ENCODE data around the gene FGF3. TPM values are rescaled to one million over a fixed set of nuclear protein-coding genes. Genes with fewer than 3 reads are reported as not detected.

The FGF3 gene
- total and polyA plus RNA-seq, 9 of the 15 experiments (the other 6 are each of a cell fraction or from before 2014, with no cell fraction given): not detected

- no peak overlapping the region for H3K9ac ChIP-seq (ENCODE audit: insufficient read depth in 1 of 2, low read depth in 2 of 2, low read length in 2 of 2)
- H3K9me3 ChIP-seq (replicated peaks; ENCODE audit: control insufficient read depth, insufficient read depth, low read depth, low read length): no peaks in the 10 kb centered on the region
- no peaks in the 10 kb centered on the region for H3K79me2 ChIP-seq (ENCODE audit: control insufficient read depth, insufficient read depth, low read length)
- H3K4me2 ChIP-seq (ENCODE audit: insufficient read depth, low read length): no peak overlapping the region
- POLR2A ChIA-PET: no interaction called here
- FAIRE-seq (no peak), ATAC-seq (no peak), DNase-seq (ENCODE audit: extremely low read depth in 1 of 4, low spot score in 3 of 4) (no peak)
- no peak overlapping the region for H3K27ac ChIP-seq (ENCODE audit: extremely low read depth, low read depth, low read length)
- intact Hi-C loops (cut with micrococcal nuclease): loop anchor here (5.0 kb wide), 1 partner anchor 154 kb away; no protein-coding TSS in a partner anchor
- H3K9me1 ChIP-seq (ENCODE audit: control insufficient read depth, insufficient read depth, low read length): peaks cover 4% of the 10 kb centered on the region
- no peaks in the 10 kb centered on the region for H3K36me3 ChIP-seq (ENCODE audit: control insufficient read depth, insufficient read depth, low read length)
- H4K20me1 ChIP-seq (replicated peaks; ENCODE audit: control insufficient read depth, insufficient read depth, low read length): no peaks in the 10 kb centered on the region
- in situ Hi-C loops (cut with MboI): no loop called here
- peaks cover 0 to 4% of the 10 kb centered on the region in 2 experiments; a peak in 1 of 5 replicates for H3K4me1 ChIP-seq (replicated peaks in 1 of 2; ENCODE audit: control insufficient read depth in 2 of 2, insufficient read depth in 2 of 2, low read length in 2 of 2)
- peaks cover 3 to 32% of the 10 kb centered on the region in 2 experiments; a peak in 4 of 5 replicates for H3K27me3 ChIP-seq (ENCODE audit: control insufficient read depth in 2 of 2, insufficient read depth in 2 of 2, low read length in 2 of 2)
- 11% methylated on average over 4 of the region's 4 CpGs for WGBS (ENCODE audit: insufficient coverage, low coverage, missing lambda C conversion rate)
- CTCF ChIA-PET (ENCODE audit: low intra/inter-chr PET ratio): interaction anchor here (0.6 kb wide), 1 partner anchor 150 kb away, joined by 4 read pairs; no protein-coding TSS in a partner anchor
- no TSS peak for BruUV-seq (replicated peaks)
- no peak overlapping the region for H2AFZ ChIP-seq (ENCODE audit: low read depth, low read length)
- no peak overlapping the region for H3K4me3 ChIP-seq
- TF ChIP-seq SIX5 (IDR thresholded peaks at IDR 0.05; ENCODE audit: borderline replicate concordance in 1 of 2, insufficient read depth in 1 of 2, low read depth in 1 of 2, low read length in 2 of 2) (no peak), SMARCA4 (IDR thresholded peaks at IDR 0.05) (no peak), PTRF (tag; IDR thresholded peaks at IDR 0.05) (no peak), ZNF232 (CRISPR knock-in tag; IDR thresholded peaks at IDR 0.05) (no peak), TSC22D4 (tag; IDR thresholded peaks at IDR 0.05) (0 out of 2 replicates have a peak, but pooled peaks have one; percentile 60), NELFE (IDR thresholded peaks at IDR 0.05; ENCODE audit: insufficient read depth, insufficient read length) (no peak), THAP12 (CRISPR knock-in tag; IDR thresholded peaks at IDR 0.05) (no peak)
These were observed 22.1 kb upstream of the FGF3 start for GRCh38 chr11:69841170-69841858.

Data from K562 (cell line).